K562 (cell line): ENCODE results near the gene ARL6IP4. TPM values are rescaled to one million over a fixed set of nuclear protein-coding genes. Genes with fewer than 3 reads are reported as not detected.

Source experiments
- E4F1 ChIP-seq: fragments of 250-450 bp; sonication (Bioruptor Pico); IDR thresholded peaks from 2 replicates; pipeline ENCODE4 v1.5.0; 2021; ENCODE audit warnings: mild to moderate bottlenecking, borderline replicate concordance
- HMBOX1 ChIP-seq: sonication (generic); IDR thresholded peaks from 2 replicates; pipeline ENCODE4 v1.6.1; 2016
- LEF1 ChIP-seq: fragments of 450-650 bp; IDR thresholded peaks from 2 replicates; pipeline ENCODE4 v1.6.1; 2016; ENCODE audit warnings: mild to moderate bottlenecking
- NFIC ChIP-seq: fragments of 450-650 bp; IDR thresholded peaks from 2 replicates; pipeline ENCODE4 v1.6.1; 2017; ENCODE audit warnings: mild to moderate bottlenecking, inconsistent platforms
- POLR2H ChIP-seq: IDR thresholded peaks from 2 replicates; pipeline ENCODE4 v1.6.1; 2016; ENCODE audit warnings: missing genetic modification characterization, low read depth, mild to moderate bottlenecking, control low read depth, missing compliant biosample characterization, moderate library complexity
- PRPF4 ChIP-seq: fragments of 200-400 bp; formaldehyde crosslinking; IDR thresholded peaks from one replicate; pipeline ENCODE4 v1.6.1; 2017; ENCODE audit warnings: low read length, low read depth, mild to moderate bottlenecking; ENCODE audit not compliant: insufficient read depth, poor library complexity, severe bottlenecking
- PTTG1 ChIP-seq: fragments of 450-650 bp; IDR thresholded peaks from 2 replicates; pipeline ENCODE4 v1.6.1; 2016; ENCODE audit warnings: low read depth, mild to moderate bottlenecking, missing genetic modification characterization, missing compliant biosample characterization
- UBTF ChIP-seq, 2 experiments: IDR thresholded peaks; 2 replicates each; pipeline ENCODE4 v1.6.1; 2012; ENCODE audit warnings: improper control_type of control experiment in 2 of 2, low read depth in 2 of 2, low read length in 2 of 2, borderline replicate concordance in 1 of 2
- ZNF174 ChIP-seq: fragments of 250-450 bp; sonication (Bioruptor Pico); IDR thresholded peaks from 2 replicates; pipeline ENCODE4 v1.4.0; 2020; ENCODE audit warnings: mild to moderate bottlenecking
- ZNF263 ChIP-seq: sonication (generic); formaldehyde crosslinking; IDR thresholded peaks from 2 replicates; pipeline ENCODE4 v1.8.0; 2022; ENCODE audit warnings: mild to moderate bottlenecking, missing genetic modification reagents, borderline replicate concordance
- ZNF592 ChIP-seq: fragments of 450-650 bp; IDR thresholded peaks from 2 replicates; pipeline ENCODE4 v1.6.1; 2017; ENCODE audit warnings: antibody characterized with exemption, mild to moderate bottlenecking
- ZNF740 ChIP-seq, 3 experiments: fragments of 200-800 bp in 1 of 3; sonication (Bioruptor generic) in 1 of 3; sonication (generic) in 1 of 3; formaldehyde crosslinking in 1 of 3; IDR thresholded peaks; 2 replicates each; pipeline versions ENCODE4 v1.6.1 to v1.8.0; 2016 to 2022; ENCODE audit warnings: mild to moderate bottlenecking in 2 of 3, missing compliant biosample characterization in 2 of 3, missing genetic modification characterization in 2 of 3, missing genetic modification reagents in 1 of 3
- ZNF785 ChIP-seq: fragments of 250-450 bp; sonication (Bioruptor Pico); IDR thresholded peaks from 2 replicates; pipeline ENCODE4 v1.4.0; 2020; ENCODE audit warnings: mild to moderate bottlenecking
- polyA plus RNA-seq, 8 experiments: library from polyadenylated mRNA; depleted of rRNA in 4 of 8; stranded (reverse) in 5 of 8; unstranded in 3 of 8; fragments of >200 nt; fragmentation: Nextera tagmentation in 2 of 8; fragmentation: Illumina TruSeq in 1 of 8; extraction: Ambion mirVana in 2 of 8; extraction: Trizol in 1 of 8; gene quantifications; 2 replicates each; pipeline versions ENCODE4 v1.2.1 to v1.2.3, GENCODE V29; 2011 to 2014; ENCODE audit warnings: inconsistent platforms in 1 of 8, missing spikeins in 1 of 8
- total RNA-seq, 7 experiments: library from RNA; depleted of rRNA in 6 of 7; stranded (reverse); fragments of >200 nt in 6 of 7; fragmentation: Illumina TruSeq in 2 of 7; extraction: Trizol in 2 of 7; gene quantifications; 2 replicates each; pipeline versions ENCODE4 v1.2.1 to v1.2.3, GENCODE V29; 2011 to 2021; ENCODE audit warnings: low replicate concordance in 1 of 7

Gene ARL6IP4
- total and polyA plus RNA-seq, 9 of the 15 experiments (the other 6 are each of a cell fraction or from before 2014, with no cell fraction given), result 2.4 to 255 (median 151) TPM

GRCh38 chr12:122975790-122976647 lies 4.5 kb upstream of the ARL6IP4 start (continued):
- 0 out of 4 replicates have a peak, but pooled peaks of 1 of the 2 experiments have one; percentile 57 for TF ChIP-seq UBTF (IDR thresholded peaks at IDR 0.05; ENCODE audit: borderline replicate concordance in 1 of 2, low read depth in 2 of 2, low read length in 2 of 2)
- TF ChIP-seq ZNF740 (CRISPR knock-in tag; IDR thresholded peaks at IDR 0.05), result no peak; the same call in 1 of the 2 replicates
- no peak for TF ChIP-seq ZNF740 (tag; IDR thresholded peaks at IDR 0.05)
- no peak for TF ChIP-seq ZNF174 (CRISPR knock-in tag)
- TF ChIP-seq HMBOX1, result peak; percentile 54; the same call in 1 of the 2 replicates
- TF ChIP-seq LEF1, result 0 out of 2 replicates have a peak, but pooled peaks have one; percentile 31
- peak; percentile 35; the same call in 1 of the 2 replicates for TF ChIP-seq ZNF263 (CRISPR knock-in tag)
- TF ChIP-seq ZNF592, result peak; percentile 21; the same call in 1 of the 2 replicates
- no peak for TF ChIP-seq ZNF785 (CRISPR knock-in tag)
- TF ChIP-seq POLR2H (tag), result 0 out of 2 replicates have a peak, but pooled peaks have one; percentile 7
- no peak for TF ChIP-seq PTTG1 (tag)
- TF ChIP-seq NFIC, result peak; percentile 58
- TF ChIP-seq E4F1 (CRISPR knock-in tag), result no peak
- TF ChIP-seq PRPF4, result no peak
